ENCODE results near the gene AUNIP. TPM values are rescaled to one million over a fixed set of nuclear protein-coding genes. Genes with fewer than 3 reads are reported as not detected.

Gene AUNIP
- total and polyA plus RNA-seq, 2 of the 8 experiments (the other 6 are each of a cell fraction or from before 2014, with no cell fraction given), result 18.6 to 23.2 TPM

DNA sequence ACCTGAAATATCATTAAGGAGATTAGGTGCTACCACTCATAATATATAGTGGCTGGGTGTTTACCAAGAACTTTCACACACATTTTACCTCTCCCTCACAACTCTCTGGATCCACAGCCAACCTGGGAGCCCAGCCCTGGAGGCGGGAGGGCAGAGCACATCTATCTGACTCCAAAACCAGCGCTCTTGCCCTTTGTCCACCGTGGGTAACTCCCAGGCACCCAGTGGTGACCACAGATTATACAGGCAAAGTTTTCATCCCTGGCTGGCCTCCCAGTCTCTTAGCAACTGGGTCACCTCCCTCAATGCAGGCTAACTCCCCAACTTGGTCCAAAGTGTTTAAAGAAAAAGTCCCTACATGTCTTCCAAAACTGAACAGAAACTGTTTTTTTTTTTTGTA, 13.9 kb upstream of the AUNIP start:
- Histone ChIP-seq H3K23ac (ENCODE audit: insufficient read length) (no peak overlapping the region), H3K27ac (ENCODE audit: low read depth, low read length) (no peak overlapping the region), H3K14ac (ENCODE audit: insufficient read length) (no peak overlapping the region), H3K4me3 (ENCODE audit: extremely low read depth in 1 of 4, insufficient read depth in 2 of 4, low read depth in 3 of 4, low read length in 4 of 4) (no peak overlapping the region), H3K9me3 (ENCODE audit: insufficient read depth in 2 of 2, low read depth in 1 of 2, low read length in 1 of 2) (no peaks in the 10 kb centered on the region), H3K23me2 (ENCODE audit: low read depth, low read length) (peaks cover 8% of the 10 kb centered on the region), H3K56ac (replicated peaks; ENCODE audit: insufficient read length, low read depth, low read length) (no peak overlapping the region), H2BK12ac (ENCODE audit: low read depth, low read length) (no peak overlapping the region), H4K5ac (ENCODE audit: insufficient read length, low read depth, low read length) (no peak overlapping the region), H3K9ac (replicated peaks in 1 of 4; ENCODE audit: extremely low read depth in 1 of 4, low read depth in 3 of 4, low read length in 3 of 4) (no peak overlapping the region), H2BK15ac (ENCODE audit: low read length) (no peak overlapping the region), H3K4ac (replicated peaks; ENCODE audit: insufficient read length, low read depth, low read length) (no peak overlapping the region), H3K27me3 (replicated peaks in 1 of 4; ENCODE audit: control insufficient read depth in 3 of 4, extremely low read depth in 1 of 4, insufficient read depth in 3 of 4, low read length in 3 of 4) (peaks cover 0 to 3% (median 1%) of the 10 kb centered on the region in 4 experiments; a peak in 4 of 7 replicates), H3K36me3 (ENCODE audit: control insufficient read depth in 2 of 4, insufficient read depth in 4 of 4, low read length in 3 of 4) (no peaks in the 10 kb centered on the region), H3K79me1 (ENCODE audit: low read depth, low read length) (peaks cover 2% of the 10 kb centered on the region), H3K18ac (ENCODE audit: extremely low read depth, low read length) (no peak overlapping the region), H4K91ac (replicated peaks; ENCODE audit: insufficient read length, low read length) (no peak overlapping the region), H2AFZ (ENCODE audit: low read length) (no peak overlapping the region), H3K4me1 (replicated peaks in 1 of 4; ENCODE audit: control insufficient read depth in 3 of 4, insufficient read depth in 4 of 4, low read length in 3 of 4) (peaks cover 0 to 16% (median 12%) of the 10 kb centered on the region in 4 experiments; a peak in 6 of 7 replicates), H2BK5ac (ENCODE audit: low read depth, low read length) (no peak overlapping the region), H3K4me2 (ENCODE audit: insufficient read depth in 1 of 2, low read depth in 2 of 2, low read length in 2 of 2) (no peak overlapping the region), H4K8ac (ENCODE audit: extremely low read depth, insufficient read depth, low read length) (no peak overlapping the region), H2AK5ac (ENCODE audit: low read depth, low read length) (no peak overlapping the region), H4K20me1 (replicated peaks in 1 of 2; ENCODE audit: control insufficient read depth in 1 of 2, insufficient read depth in 2 of 2, low read length in 2 of 2) (no peaks in the 10 kb centered on the region), H2BK120ac (replicated peaks; ENCODE audit: low read depth, low read length) (no peak overlapping the region), H2BK20ac (ENCODE audit: low read length) (no peak overlapping the region), H3K79me2 (ENCODE audit: control insufficient read depth in 1 of 2, insufficient read depth in 2 of 2, low read length in 2 of 2) (no peaks in the 10 kb centered on the region)
- WGBS, 2 experiments (ENCODE audit: extremely low coverage in 1 of 2, insufficient coverage in 1 of 2, insufficient read length in 1 of 2, insufficient replicate concordance in 2 of 2, low coverage in 1 of 2, low lambda C conversion rate in 2 of 2, missing lambda C conversion rate in 1 of 2), result 85% methylated on average over 3 of the region's 3 CpGs; no CpG with 5 or more reads in 1 of the 2 experiments
- FAIRE-seq, result no peak
- no peak for DNase-seq (ENCODE audit: low read depth in 1 of 2, low spot score in 2 of 2)
- CTCF ChIA-PET (ENCODE audit: partially characterized antibody), result no interaction called here
- POLR2A ChIA-PET (ENCODE audit: partially characterized antibody), result interaction anchor here (1.0 kb wide), 1 partner anchor 30 kb away, joined by 3 read pairs; no protein-coding TSS in a partner anchor
- TF ChIP-seq SIRT6 (IDR thresholded peaks at IDR 0.05; ENCODE audit: low read length) (no peak), TEAD4 (IDR thresholded peaks at IDR 0.05; ENCODE audit: low read depth, low read length) (no peak), YY1 (IDR thresholded peaks at IDR 0.05; ENCODE audit: low read depth, low read length) (no peak), NRF1 (IDR thresholded peaks at IDR 0.05; ENCODE audit: low read depth, low read length) (no peak), JUN (IDR thresholded peaks at IDR 0.05; ENCODE audit: low read depth, low read length) (no peak), TAF7 (optimal IDR thresholded peaks at IDR 0.05; ENCODE audit: borderline replicate concordance, low read depth, low read length) (no peak), RFX5 (IDR thresholded peaks at IDR 0.05; ENCODE audit: borderline replicate concordance, low read depth, low read length) (no peak), SP4 (IDR thresholded peaks at IDR 0.05; ENCODE audit: low read length) (no peak), GTF2F1 (IDR thresholded peaks at IDR 0.05; ENCODE audit: borderline replicate concordance, low read depth, low read length) (no peak)
- TF ChIP-seq, protein P1, sequence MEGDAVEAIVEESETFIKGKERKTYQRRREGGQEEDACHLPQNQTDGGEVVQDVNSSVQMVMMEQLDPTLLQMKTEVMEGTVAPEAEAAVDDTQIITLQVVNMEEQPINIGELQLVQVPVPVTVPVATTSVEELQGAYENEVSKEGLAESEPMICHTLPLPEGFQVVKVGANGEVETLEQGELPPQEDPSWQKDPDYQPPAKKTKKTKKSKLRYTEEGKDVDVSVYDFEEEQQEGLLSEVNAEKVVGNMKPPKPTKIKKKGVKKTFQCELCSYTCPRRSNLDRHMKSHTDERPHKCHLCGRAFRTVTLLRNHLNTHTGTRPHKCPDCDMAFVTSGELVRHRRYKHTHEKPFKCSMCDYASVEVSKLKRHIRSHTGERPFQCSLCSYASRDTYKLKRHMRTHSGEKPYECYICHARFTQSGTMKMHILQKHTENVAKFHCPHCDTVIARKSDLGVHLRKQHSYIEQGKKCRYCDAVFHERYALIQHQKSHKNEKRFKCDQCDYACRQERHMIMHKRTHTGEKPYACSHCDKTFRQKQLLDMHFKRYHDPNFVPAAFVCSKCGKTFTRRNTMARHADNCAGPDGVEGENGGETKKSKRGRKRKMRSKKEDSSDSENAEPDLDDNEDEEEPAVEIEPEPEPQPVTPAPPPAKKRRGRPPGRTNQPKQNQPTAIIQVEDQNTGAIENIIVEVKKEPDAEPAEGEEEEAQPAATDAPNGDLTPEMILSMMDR (IDR thresholded peaks at IDR 0.05; ENCODE audit: control extremely low read depth in 1 of 3, insufficient read depth in 1 of 3, low read depth in 1 of 3, low read length in 3 of 3), result no peak
- TF ChIP-seq, protein P2, sequence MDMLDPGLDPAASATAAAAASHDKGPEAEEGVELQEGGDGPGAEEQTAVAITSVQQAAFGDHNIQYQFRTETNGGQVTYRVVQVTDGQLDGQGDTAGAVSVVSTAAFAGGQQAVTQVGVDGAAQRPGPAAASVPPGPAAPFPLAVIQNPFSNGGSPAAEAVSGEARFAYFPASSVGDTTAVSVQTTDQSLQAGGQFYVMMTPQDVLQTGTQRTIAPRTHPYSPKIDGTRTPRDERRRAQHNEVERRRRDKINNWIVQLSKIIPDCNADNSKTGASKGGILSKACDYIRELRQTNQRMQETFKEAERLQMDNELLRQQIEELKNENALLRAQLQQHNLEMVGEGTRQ (IDR thresholded peaks at IDR 0.05; ENCODE audit: low read length), result no peak

Data from H1 (cell line).